GM19023 (cell line): ENCODE measurements around the gene ITPK1.

Source experiments
- ATAC-seq: cut with Tn5 transposase; IDR thresholded peaks from one replicate; pipeline ENCODE4 v1.9.1; 2021; ENCODE audit warnings: mild to moderate bottlenecking, moderate library complexity; ENCODE audit not compliant: unreplicated experiment

The ITPK1 gene

GRCh38 chr14:92907316-92907911 lies 208.3 kb downstream of the ITPK1 start:
- no peak for ATAC-seq

- no peak for ATAC-seq
Observed at GRCh38 chr14:92906823-92907222, 208.9 kb downstream of the ITPK1 start.

- ATAC-seq, result no peak
Observed at GRCh38 chr14:92906420-92906819, 209.3 kb downstream of the ITPK1 start.

GRCh38 chr14:92905667-92906066 lies 210.1 kb downstream of the ITPK1 start:
- ATAC-seq, result no peak

- no peak for ATAC-seq
Observed at GRCh38 chr14:92903359-92903758, 212.4 kb downstream of the ITPK1 start.

- no peak for ATAC-seq
Observed at GRCh38 chr14:92902726-92903125, 213.0 kb downstream of the ITPK1 start.

- no peak for ATAC-seq
Observed at GRCh38 chr14:92902191-92902590, 213.5 kb downstream of the ITPK1 start.

- no peak for ATAC-seq
Observed at GRCh38 chr14:92900660-92901059, 215.1 kb downstream of the ITPK1 start.

GRCh38 chr14:92898566-92899131 lies 217.1 kb downstream of the ITPK1 start:
- no peak for ATAC-seq

GRCh38 chr14:92897922-92898565 lies 217.7 kb downstream of the ITPK1 start:
- ATAC-seq, result no peak

- ATAC-seq, result no peak
Observed at GRCh38 chr14:92895352-92895878, 220.3 kb downstream of the ITPK1 start.

- no peak for ATAC-seq
Observed at GRCh38 chr14:92892589-92892988, 223.1 kb downstream of the ITPK1 start.

GRCh38 chr14:92890830-92891588 lies 224.7 kb downstream of the ITPK1 start:
- ATAC-seq, result no peak

- ATAC-seq, result no peak
Observed at GRCh38 chr14:92888896-92889295, 226.8 kb downstream of the ITPK1 start.

- ATAC-seq, result no peak
Observed at GRCh38 chr14:92887157-92887556, 228.6 kb downstream of the ITPK1 start.
